GM08714 (cell line): Measurements from ENCODE around the gene SPRED2.

Experiments used
- H3K4me3 ChIP-seq: fragments of 200-500 bp; sonication (Bioruptor generic); 2 replicates; pipeline ENCODE4 v1.5.1; 2014; ENCODE audit warnings: mild to moderate bottlenecking, low read length, inconsistent platforms
- ZNF274 ChIP-seq: IDR thresholded peaks from 2 replicates; pipeline ENCODE4 v1.6.1; 2012; ENCODE audit warnings: mild to moderate bottlenecking, low read depth, low read length

Gene SPRED2, protein sequence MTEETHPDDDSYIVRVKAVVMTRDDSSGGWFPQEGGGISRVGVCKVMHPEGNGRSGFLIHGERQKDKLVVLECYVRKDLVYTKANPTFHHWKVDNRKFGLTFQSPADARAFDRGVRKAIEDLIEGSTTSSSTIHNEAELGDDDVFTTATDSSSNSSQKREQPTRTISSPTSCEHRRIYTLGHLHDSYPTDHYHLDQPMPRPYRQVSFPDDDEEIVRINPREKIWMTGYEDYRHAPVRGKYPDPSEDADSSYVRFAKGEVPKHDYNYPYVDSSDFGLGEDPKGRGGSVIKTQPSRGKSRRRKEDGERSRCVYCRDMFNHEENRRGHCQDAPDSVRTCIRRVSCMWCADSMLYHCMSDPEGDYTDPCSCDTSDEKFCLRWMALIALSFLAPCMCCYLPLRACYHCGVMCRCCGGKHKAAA

DNA sequence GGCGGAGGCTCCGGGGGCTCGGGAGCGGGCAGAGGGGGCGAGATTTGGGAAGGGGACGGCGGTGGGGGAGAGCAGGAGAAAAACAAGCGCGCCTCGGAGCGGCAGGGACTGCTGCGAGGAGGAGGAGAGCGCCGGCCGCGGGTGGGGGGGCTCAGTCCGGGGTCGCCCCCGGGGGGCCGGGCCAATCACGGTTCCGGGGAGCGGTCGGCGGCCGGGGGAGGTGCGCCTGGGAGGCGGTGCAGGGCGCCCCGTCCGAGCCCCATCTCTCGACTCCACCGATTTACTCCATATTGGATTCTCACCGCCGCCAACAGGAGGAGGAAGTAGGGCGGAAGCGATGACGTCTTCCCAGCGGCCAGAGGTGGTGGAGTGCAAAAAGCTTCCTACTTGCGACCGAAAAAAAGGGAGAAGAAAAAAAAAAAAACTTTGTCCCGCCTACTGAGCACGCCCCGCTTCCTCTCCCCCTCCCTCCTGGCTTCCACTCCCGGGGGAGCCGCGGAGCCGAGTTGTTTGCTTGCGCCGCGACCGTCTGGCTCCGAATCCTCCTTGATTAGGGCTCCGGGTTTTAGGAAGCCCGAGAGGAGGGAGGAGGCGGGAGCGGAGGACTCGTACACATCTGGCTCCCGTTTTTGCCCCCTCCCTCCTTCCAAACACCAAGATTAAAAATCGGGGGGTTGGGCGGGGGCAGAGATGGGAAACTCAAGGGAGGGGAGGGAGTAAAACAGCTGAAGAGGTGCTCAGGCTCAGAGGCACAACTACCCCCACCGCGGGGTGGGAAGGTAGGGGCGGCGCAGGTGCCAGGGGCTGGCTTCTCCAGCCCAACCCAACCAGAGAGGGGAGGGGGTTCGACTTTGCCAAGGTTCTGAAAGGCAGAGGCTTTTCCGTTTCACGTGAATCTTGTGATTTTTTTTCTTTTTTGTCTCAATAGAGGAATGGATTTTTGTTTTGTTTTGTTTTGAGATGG is at the start of gene SPRED2:
Gene SPRED2, minus strand, starts transcription at position 373 of the 964 bp plus-strand sequence. CDS start 612 bp downstream, outside the sequence.
- no peak for TF ChIP-seq ZNF274
- peak within 1 kb of the TSS; percentile 70 for H3K4me3 ChIP-seq

DNA sequence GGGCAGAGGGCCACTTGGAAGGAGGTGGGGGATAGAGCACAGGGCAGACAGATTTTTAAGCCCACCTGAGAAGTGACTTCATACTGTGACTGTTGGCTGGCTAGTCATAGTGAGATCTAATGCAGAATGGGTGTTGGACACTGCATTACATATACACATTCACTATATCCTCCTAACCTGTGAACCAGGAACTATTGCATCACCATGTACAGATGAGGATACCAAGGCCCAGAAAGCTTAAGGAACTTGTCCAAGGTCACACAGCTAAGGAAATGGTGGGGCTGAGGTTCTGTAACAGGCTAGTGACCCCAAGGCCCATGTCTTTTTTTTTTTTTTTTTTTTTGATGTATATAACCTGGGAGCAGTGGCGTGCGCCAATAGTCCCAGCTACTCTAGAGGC is 49.6 kb upstream of the SPRED2 start:
- H3K4me3 ChIP-seq = no peak overlapping the region
- TF ChIP-seq ZNF274 = no peak

DNA sequence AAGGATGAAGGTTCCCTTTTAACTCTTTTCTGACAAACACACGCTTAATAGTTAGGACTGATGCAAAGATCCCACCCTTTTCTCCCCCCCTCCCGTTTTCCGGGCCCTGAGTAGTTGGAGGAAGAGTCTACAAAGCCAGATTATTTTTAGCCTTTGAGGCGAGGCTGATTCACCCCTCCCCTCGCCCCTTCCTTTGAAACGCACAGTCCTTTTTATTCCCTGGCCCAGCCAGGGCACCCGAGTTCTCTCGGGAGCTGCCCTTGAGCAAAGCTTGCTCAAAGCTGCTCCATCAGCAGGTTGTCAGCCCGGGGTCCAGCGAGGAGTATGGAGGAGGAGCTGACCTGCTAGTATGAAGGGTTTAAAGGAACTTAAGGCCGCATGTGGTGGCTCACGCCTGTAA is 47.1 kb upstream of the SPRED2 start:
- no peak overlapping the region for H3K4me3 ChIP-seq
- no peak for TF ChIP-seq ZNF274

DNA sequence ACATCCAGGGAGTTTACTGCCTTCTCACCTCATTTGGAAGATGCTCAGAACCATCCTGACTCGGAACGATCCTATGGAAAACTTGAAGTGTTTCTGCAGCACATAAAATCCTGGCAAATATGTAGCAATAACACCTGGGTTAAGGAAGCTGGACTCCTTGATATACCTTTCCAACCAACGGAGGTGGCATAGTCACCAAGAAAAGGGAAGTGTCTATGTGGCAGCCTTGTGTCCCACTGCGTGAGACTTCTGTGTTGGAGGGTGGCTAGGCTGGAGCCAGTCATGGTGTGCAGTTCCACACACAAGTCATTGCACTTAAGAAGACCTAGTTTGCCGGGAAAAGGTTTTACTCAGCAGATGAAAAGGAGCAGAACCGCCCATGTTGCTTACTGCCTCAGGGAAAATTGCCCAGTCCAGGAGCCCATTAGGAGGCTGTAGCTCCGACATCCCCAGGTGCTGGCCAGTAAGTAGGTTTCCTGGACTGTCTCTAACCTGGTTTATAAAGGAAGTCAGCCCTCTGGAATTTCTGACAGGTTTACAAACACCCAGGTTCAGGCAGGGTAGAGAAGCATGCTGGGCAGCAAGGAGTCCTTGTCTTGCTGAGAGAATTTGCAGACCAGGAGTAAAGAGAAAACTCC is 46.2 kb upstream of the SPRED2 start:
- H3K4me3 ChIP-seq = no peak overlapping the region
- no peak for TF ChIP-seq ZNF274

DNA sequence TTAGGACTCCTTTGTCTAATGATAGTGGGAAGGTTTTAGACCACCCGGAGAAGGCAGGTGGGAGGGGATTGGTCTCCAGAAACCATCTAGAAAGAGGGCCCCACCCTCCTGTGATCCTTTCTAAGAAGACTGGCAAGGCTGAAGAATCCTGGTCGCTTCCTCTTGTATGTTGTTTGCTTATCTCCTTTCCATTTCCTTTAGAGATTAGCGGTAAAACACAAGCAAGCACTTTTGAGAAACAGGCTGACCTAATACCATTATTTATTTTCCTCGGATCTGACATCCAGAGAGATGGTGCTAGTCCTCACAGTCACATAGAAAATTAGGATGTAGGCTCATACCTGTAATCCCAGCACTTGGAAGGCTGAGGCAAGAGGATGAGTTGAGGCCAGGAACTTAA is 45.2 kb upstream of the SPRED2 start:
- TF ChIP-seq ZNF274 = no peak
- H3K4me3 ChIP-seq = no peak overlapping the region

DNA sequence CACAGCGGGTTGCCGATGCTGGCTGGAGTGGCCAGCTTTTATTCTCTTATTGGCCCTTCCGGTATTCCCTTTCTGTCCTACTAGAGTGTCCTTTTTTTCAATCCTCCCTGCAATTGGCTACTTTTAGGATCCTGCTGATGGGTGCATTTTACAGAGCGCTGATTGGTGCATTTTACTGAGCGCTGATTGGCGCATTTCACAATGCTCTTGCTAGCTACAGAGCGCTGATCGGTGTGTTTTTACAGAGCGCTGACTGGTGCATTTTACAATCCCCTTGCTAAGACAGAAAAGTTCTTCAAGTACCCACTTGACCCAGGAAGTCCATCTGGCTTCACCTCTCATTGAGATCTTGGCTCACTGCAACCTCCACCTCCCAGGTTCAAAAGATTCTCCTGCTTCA is 44.4 kb upstream of the SPRED2 start:
- TF ChIP-seq ZNF274 = no peak
- no peak overlapping the region for H3K4me3 ChIP-seq

DNA sequence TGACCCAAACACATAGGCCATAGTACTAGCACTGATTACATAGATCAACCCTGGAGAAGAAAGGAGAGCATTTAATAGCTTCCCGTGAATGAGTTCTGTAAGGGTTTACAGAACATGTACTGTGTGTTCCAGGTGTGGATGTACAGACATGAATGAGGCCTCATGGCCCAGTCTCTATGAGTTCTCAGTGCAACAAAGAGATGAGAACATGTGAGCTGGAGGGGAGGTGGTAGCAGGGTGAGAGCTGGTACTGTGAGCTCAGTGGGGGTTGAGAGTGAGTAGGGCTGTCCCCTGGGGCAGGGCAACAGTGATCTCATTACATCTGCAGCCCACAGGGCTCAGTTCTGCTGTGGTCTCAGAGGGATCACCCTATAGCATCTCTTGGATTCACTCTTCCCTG is 42.6 kb upstream of the SPRED2 start:
- H3K4me3 ChIP-seq = no peak overlapping the region
- peak; percentile 70 for TF ChIP-seq ZNF274

DNA sequence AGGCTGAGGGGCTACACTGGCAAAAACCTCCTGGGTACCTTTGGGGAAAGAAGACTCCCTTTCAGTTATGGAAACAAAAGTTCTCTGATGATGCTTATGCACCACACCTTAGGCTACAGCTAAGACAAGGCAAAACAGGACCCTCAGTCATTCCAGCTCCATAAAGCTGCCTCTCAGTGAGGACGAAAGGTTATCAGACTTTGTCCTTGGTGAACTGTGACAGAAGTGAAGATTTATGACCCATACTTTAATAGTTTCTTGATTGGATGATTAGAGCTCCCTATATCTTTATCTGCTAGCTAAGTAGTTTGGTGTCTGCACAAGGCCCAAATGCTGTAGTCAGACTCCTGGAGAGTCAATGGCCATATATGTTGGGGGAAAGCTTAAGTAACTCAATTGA is 40.6 kb upstream of the SPRED2 start:
- H3K4me3 ChIP-seq = no peak overlapping the region
- TF ChIP-seq ZNF274 = no peak

DNA sequence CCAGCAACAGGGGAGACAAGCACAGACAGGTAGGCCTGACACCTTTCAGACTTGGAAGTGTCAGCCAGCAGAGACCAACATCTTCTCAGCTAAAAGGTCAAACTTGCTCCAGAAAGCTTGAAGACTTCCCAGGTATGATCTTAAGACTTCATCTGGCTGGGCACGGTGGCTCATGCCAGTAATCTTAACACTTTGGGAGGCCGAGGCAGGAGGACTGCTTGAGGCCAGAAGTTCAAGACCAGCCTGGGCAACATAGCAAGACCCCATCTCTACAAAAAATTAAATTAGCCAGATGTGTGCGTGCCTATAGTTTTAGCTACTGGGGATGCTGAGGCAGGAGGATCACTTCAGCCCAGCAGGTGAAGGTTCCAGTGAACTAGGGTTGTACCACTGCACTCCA is 39.0 kb upstream of the SPRED2 start:
- TF ChIP-seq ZNF274 = no peak
- no peak overlapping the region for H3K4me3 ChIP-seq

DNA sequence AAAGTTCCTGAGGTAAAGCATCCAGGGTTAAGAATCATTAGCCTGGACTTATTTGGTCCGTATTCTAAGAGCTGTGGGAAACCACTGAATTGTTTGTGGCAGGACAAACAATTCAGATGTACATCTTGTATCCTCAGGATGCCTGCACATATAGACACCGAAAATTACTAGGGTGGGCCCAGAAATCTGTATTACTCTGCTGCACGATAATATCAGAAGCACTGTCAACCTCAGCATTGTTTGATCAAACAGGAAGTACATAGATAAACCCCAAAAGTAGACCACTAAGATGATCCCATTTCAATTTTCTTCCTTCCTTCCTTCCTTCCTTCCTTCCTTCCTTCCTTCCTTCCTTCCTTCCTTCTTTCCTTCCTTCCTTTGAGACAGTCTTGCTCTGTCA is 34.2 kb upstream of the SPRED2 start:
- TF ChIP-seq ZNF274 = no peak
- H3K4me3 ChIP-seq = no peak overlapping the region

DNA sequence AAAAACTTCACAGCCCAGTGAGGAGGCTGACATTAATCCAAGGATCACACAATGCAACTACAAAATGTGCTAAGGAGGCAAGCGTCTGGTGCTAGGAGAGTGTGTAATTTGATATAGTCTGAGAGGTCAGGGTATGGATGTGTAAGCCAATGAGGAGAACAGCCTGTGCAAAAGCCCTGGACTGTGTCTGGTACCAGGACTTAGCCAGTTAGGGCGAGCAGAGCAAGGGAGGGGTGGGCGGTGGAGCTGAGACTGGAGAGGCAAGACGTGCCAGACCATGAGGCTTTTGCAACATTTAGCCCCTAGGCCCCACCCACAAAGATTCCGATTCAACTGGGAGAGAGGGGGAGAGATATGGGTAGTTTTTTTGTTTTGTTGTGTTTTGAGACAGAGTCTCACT is 33.5 kb upstream of the SPRED2 start:
- no peak for TF ChIP-seq ZNF274
- no peak overlapping the region for H3K4me3 ChIP-seq

DNA sequence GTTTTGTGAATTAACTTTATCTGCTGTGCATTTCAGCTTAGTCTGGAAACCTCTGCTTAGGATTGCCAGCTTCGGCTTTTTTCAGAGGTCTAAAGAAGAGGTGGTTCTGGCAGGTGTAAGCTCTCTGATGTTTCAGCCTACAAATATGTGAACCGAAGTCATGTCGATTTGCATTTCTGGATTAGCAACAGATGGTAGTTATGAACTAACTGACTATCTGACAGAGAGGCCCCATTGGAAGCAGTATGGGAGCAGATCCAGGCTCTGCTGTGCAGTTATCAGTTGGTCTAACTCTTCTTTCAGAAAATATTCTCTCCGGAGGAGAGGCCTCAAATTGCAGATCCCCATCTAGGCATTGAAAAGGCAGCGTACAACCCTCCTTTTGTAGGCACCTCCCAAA is 32.7 kb upstream of the SPRED2 start:
- TF ChIP-seq ZNF274 = no peak
- H3K4me3 ChIP-seq = no peak overlapping the region

DNA sequence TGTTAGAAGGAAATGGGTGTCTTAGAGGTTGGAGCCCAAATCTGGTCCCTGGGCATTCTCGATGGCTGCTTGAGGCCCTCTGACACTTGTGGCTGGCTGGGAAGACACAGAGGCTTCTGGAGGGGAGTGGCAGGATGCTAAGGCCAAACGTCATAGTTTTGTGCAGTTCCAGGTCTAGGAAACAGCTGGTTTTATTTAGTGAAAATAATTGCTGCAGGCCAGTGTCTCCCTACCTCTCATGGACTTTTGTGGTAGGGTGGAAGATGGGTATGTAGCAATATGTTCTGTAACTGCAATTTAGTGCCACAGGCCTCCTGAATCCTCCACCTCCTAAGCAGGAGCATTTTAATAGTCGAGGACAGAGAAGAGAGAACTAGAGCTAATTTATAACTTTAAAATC is 32.2 kb upstream of the SPRED2 start:
- H3K4me3 ChIP-seq = no peak overlapping the region
- TF ChIP-seq ZNF274 = no peak

DNA sequence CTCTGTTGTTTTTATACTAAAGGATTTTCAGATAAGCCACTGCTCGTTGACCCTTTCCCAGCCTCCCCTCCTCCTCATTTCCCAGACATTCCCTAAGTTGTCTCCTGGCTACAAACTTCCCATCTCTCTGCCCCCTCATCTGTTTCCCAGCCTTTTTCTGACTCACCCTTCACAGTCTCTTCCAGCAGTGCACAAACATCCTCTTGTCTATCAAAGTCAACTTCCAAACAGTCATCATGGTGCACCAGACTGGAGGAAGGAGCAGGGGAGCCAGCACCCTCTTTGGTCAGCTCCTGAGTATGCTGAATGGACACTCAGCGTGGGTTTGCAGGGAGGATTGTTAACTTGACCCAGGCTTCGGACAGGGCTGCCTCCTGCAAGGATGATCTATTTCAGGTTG is 26.6 kb upstream of the SPRED2 start:
- H3K4me3 ChIP-seq = no peak overlapping the region
- no peak for TF ChIP-seq ZNF274
